Measurements from ENCODE around the gene CCDC186.

DNA sequence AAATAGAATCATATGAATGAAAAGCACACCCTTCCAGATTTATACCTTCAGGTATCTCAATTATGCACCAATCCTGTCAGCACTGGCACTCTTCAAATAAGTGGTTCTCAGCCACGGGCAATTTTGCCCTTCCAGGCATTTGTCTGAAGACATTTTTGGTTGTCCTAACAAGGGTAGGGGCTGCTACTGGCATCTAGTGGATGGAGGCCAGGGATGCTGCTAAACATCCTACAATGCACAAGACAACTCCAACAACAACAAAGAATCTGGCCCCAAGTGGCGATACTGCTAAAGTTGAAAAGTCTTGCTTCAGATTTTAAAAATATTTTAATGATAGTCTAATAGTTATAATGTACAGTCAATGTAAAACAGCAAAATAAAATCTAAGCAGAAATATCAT lies 16.1 kb downstream of the CCDC186 start:
- TF ChIP-seq, protein P1, sequence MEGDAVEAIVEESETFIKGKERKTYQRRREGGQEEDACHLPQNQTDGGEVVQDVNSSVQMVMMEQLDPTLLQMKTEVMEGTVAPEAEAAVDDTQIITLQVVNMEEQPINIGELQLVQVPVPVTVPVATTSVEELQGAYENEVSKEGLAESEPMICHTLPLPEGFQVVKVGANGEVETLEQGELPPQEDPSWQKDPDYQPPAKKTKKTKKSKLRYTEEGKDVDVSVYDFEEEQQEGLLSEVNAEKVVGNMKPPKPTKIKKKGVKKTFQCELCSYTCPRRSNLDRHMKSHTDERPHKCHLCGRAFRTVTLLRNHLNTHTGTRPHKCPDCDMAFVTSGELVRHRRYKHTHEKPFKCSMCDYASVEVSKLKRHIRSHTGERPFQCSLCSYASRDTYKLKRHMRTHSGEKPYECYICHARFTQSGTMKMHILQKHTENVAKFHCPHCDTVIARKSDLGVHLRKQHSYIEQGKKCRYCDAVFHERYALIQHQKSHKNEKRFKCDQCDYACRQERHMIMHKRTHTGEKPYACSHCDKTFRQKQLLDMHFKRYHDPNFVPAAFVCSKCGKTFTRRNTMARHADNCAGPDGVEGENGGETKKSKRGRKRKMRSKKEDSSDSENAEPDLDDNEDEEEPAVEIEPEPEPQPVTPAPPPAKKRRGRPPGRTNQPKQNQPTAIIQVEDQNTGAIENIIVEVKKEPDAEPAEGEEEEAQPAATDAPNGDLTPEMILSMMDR (conservative IDR thresholded peaks at IDR 0.05; ENCODE audit: low read depth, low read length), result no peak
- no peak for TF ChIP-seq POLR2A (IDR thresholded peaks at IDR 0.05; ENCODE audit: low read depth, low read length)
